GM21723 (cell line): ENCODE measurements around the gene SULT1A1.

Source experiments
- ATAC-seq: cut with Tn5 transposase; IDR thresholded peaks from one replicate; pipeline ENCODE4 v1.9.1; 2021; ENCODE audit warnings: mild to moderate bottlenecking, moderate library complexity; ENCODE audit not compliant: unreplicated experiment

SULT1A1 gene

GRCh38 chr16:28561557-28562187 is 48.2 kb downstream of the SULT1A1 start:
- ATAC-seq, result no peak

DNA sequence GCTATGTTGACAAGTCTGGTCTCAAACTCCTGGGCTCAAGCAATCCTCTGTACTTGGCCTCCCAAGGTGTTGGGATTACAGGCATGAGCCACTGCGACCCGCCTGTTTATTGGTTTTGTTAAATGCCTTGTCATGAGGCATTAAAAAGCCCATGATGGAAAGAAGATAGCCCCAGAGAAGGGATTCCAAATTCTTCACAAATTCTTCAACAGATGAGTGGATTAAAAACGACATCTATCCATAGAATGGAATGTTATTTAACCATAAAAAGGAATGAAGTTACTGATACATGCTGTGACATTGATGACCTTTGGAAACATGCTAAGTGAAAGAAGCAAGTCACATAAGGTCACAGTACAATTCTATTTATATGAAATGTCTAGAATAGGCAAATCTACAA is 51.4 kb downstream of the SULT1A1 start:
- no peak for ATAC-seq

DNA sequence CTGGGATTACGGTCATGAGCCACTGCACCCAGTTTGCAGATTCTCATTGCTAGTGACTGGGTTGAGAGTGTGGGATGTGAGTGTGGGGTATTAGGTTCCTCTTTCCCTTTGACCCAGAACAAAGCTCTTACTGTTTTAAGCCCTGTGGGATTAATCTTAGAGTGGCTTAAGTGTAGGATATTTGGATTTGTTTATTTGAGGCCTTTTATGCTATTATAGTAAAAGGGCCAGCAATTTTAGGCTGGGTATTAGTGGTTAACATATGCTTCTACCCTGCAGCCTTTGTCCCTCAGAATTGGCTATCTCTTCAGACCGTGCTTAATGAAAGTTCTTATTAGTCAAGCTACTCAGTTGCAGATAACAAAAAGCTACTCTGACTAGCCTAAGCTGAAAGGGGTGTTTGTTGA is 52.9 kb downstream of the SULT1A1 start:
- no peak for ATAC-seq

GRCh38 chr16:28555561-28555960 is 54.3 kb downstream of the SULT1A1 start:
- no peak for ATAC-seq
